H9 (cell line): Measurements from ENCODE around the gene MARCHF10. TPM values are rescaled to one million over a fixed set of nuclear protein-coding genes. Genes with fewer than 3 reads are reported as not detected.

Experiments used
- DNase-seq: peaks from one replicate; pipeline ENCODE4 v3.0.0-alpha.2; 2017
- H2AFZ ChIP-seq: one replicate; pipeline ENCODE4 v1.6.1; 2013; ENCODE audit warnings: mild to moderate bottlenecking, low read length, control low read depth, moderate library complexity
- H2AK5ac ChIP-seq: 2 replicates; pipeline ENCODE4 v1.6.1; 2013; ENCODE audit warnings: low read length, control low read depth, mixed read lengths; ENCODE audit not compliant: insufficient read length
- H2BK120ac ChIP-seq: one replicate; pipeline ENCODE4 v1.6.1; 2013; ENCODE audit warnings: low read depth, mild to moderate bottlenecking, low read length, control low read depth, inconsistent platforms; ENCODE audit not compliant: poor library complexity, severe bottlenecking
- H2BK12ac ChIP-seq: 2 replicates; pipeline ENCODE4 v1.6.1; 2013; ENCODE audit warnings: low read length, control low read depth, mixed read lengths, low read depth; ENCODE audit not compliant: insufficient read length
- H2BK15ac ChIP-seq: 2 replicates; pipeline ENCODE4 v1.6.1; 2013; ENCODE audit warnings: low read depth, low read length, control low read depth
- H2BK20ac ChIP-seq: one replicate; pipeline ENCODE4 v1.6.1; 2013; ENCODE audit warnings: low read depth, mild to moderate bottlenecking, low read length, control low read depth, inconsistent platforms; ENCODE audit not compliant: poor library complexity, severe bottlenecking
- H2BK5ac ChIP-seq: 2 replicates; pipeline ENCODE4 v1.6.1; 2013; ENCODE audit warnings: low read length, control low read depth, mixed read lengths; ENCODE audit not compliant: insufficient read length
- H3K14ac ChIP-seq: 2 replicates; pipeline ENCODE4 v1.6.1; 2013; ENCODE audit warnings: low read length, control low read depth; ENCODE audit not compliant: insufficient read depth
- H3K18ac ChIP-seq: 2 replicates; pipeline ENCODE4 v1.6.1; 2013; ENCODE audit warnings: low read depth, mild to moderate bottlenecking, mixed read lengths, low read length, control low read depth; ENCODE audit not compliant: insufficient read length
- H3K23ac ChIP-seq: 2 replicates; pipeline ENCODE4 v1.6.1; 2013; ENCODE audit warnings: low read length, control low read depth, mixed read lengths, low read depth; ENCODE audit not compliant: insufficient read length
- H3K23me2 ChIP-seq: 2 replicates; pipeline ENCODE4 v1.6.1; 2013; ENCODE audit warnings: low read depth, mild to moderate bottlenecking, mixed read lengths, low read length, control low read depth; ENCODE audit not compliant: insufficient read length, poor library complexity, severe bottlenecking
- H3K27ac ChIP-seq: 2 replicates; pipeline ENCODE4 v1.5.1; 2013; ENCODE audit warnings: low read length, control low read depth, mixed read lengths, low read depth; ENCODE audit not compliant: insufficient read length
- H3K27me3 ChIP-seq: 2 replicates; pipeline ENCODE4 v1.6.1; 2013; ENCODE audit warnings: low read length, control low read depth, inconsistent platforms; ENCODE audit not compliant: insufficient read depth
- H3K4ac ChIP-seq: 2 replicates; pipeline ENCODE4 v1.6.1; 2013; ENCODE audit warnings: low read depth, mild to moderate bottlenecking, control low read depth, inconsistent platforms, low read length, moderate library complexity
- H3K4me1 ChIP-seq: 2 replicates; pipeline ENCODE4 v1.6.1; 2013; ENCODE audit warnings: low read length, control low read depth, inconsistent platforms; ENCODE audit not compliant: insufficient read depth
- H3K4me2 ChIP-seq: 2 replicates; pipeline ENCODE4 v1.6.1; 2013; ENCODE audit warnings: low read length, control low read depth, mixed read lengths; ENCODE audit not compliant: insufficient read length, insufficient read depth
- H3K56ac ChIP-seq: 2 replicates; pipeline ENCODE4 v1.6.1; 2013; ENCODE audit warnings: low read depth, mild to moderate bottlenecking, mixed read lengths, low read length, control low read depth; ENCODE audit not compliant: insufficient read length
- H3K79me1 ChIP-seq: 2 replicates; pipeline ENCODE4 v1.6.1; 2013; ENCODE audit warnings: low read depth, mild to moderate bottlenecking, moderate library complexity, low read length, control low read depth, inconsistent platforms; ENCODE audit not compliant: insufficient read depth, poor library complexity, severe bottlenecking
- H3K79me2 ChIP-seq: 2 replicates; pipeline ENCODE4 v1.6.1; 2013; ENCODE audit warnings: low read length, control low read depth, inconsistent platforms; ENCODE audit not compliant: insufficient read depth
- H3K9ac ChIP-seq: 2 replicates; pipeline ENCODE4 v1.6.1; 2013; ENCODE audit warnings: low read length, control low read depth, mixed read lengths; ENCODE audit not compliant: insufficient read length; ENCODE audit errors: extremely low read depth
- H3K9me3 ChIP-seq: one replicate; pipeline ENCODE4 v1.6.1; 2013; ENCODE audit warnings: low read depth, low read length, inconsistent platforms; ENCODE audit not compliant: control insufficient read depth
- H3T11ph ChIP-seq: one replicate; pipeline ENCODE4 v1.6.1; 2013; ENCODE audit warnings: mild to moderate bottlenecking, low read length, control low read depth, inconsistent platforms
- H4K20me1 ChIP-seq: one replicate; pipeline ENCODE4 v1.6.1; 2013; ENCODE audit not compliant: control insufficient read depth, insufficient read length, insufficient read depth
- H4K5ac ChIP-seq: 2 replicates; pipeline ENCODE4 v1.6.1; 2013; ENCODE audit warnings: low read depth, mild to moderate bottlenecking, mixed read lengths, low read length, control low read depth; ENCODE audit not compliant: insufficient read length
- H4K8ac ChIP-seq: replicated peaks from 2 replicates; pipeline ENCODE4 v1.6.1; 2013; ENCODE audit warnings: low read length, control low read depth, mixed read lengths, low read depth; ENCODE audit not compliant: insufficient read length
- H4K91ac ChIP-seq: 2 replicates; pipeline ENCODE4 v1.6.1; 2013; ENCODE audit warnings: low read depth, mild to moderate bottlenecking, moderate library complexity, mixed read lengths, low read length, control low read depth; ENCODE audit not compliant: insufficient read length
- H3K27ac Mint-ChIP-seq, 3 experiments: 2 replicates in 2 of 3; 3 replicates in 1 of 3; pipeline ENCODE4 v1.8.0; 2020 to 2021; ENCODE audit warnings: mixed read lengths in 3 of 3, mild to moderate bottlenecking in 1 of 3, moderate library complexity in 1 of 3
- H3K27me3 Mint-ChIP-seq: 2 replicates; pipeline ENCODE4 v1.8.0; 2021; ENCODE audit warnings: low read depth, mild to moderate bottlenecking, moderate library complexity, mixed read lengths
- H3K36me3 Mint-ChIP-seq, 3 experiments: 2 replicates in 2 of 3; 3 replicates in 1 of 3; pipeline ENCODE4 v1.8.0; 2020 to 2021; ENCODE audit warnings: low read depth in 3 of 3, mixed read lengths in 3 of 3; ENCODE audit not compliant: insufficient read depth in 1 of 3
- H3K4me1 Mint-ChIP-seq, 2 experiments: 2 replicates each; pipeline ENCODE4 v1.8.0; 2020; ENCODE audit warnings: mixed read lengths in 2 of 2
- H3K4me3 Mint-ChIP-seq, 2 experiments: 2 replicates in 1 of 2; 3 replicates in 1 of 2; pipeline ENCODE4 v1.8.0; 2020 to 2021; ENCODE audit warnings: mild to moderate bottlenecking in 2 of 2, mixed read lengths in 2 of 2, moderate library complexity in 1 of 2
- H3K9me3 Mint-ChIP-seq, 2 experiments: 2 replicates in 1 of 2; 3 replicates in 1 of 2; pipeline ENCODE4 v1.8.0; 2020; ENCODE audit warnings: mild to moderate bottlenecking in 2 of 2, mixed read lengths in 2 of 2, moderate library complexity in 1 of 2
- CTCF ChIP-seq: fragments of 200-600 bp; sonication (generic); conservative IDR thresholded peaks from 3 replicates; pipeline ENCODE4 v1.8.0; 2021; ENCODE audit warnings: antibody characterized with exemption, mild to moderate bottlenecking
- WGBS: extraction: QIAGEN DNeasy Blood & Tissue Kit; methylation state at CpG from one replicate; pipeline ENCODE4 v1.1.7; 2013; ENCODE audit warnings: missing lambda C conversion rate, low lambda C conversion rate, mixed read lengths; ENCODE audit not compliant: insufficient read length; ENCODE audit errors: extremely low coverage; 5-methylcytosine and 5-hydroxymethylcytosine counted together
- total RNA-seq: library from RNA; stranded (reverse); gene quantifications from 2 replicates; pipeline ENCODE4 v1.2.1, GENCODE V29; 2021

Gene MARCHF10
- total RNA-seq, 1 experiment from 2014 or later = not detected

- no peak overlapping the region for H3K9ac ChIP-seq
- H3T11ph ChIP-seq = no peak overlapping the region
- Mint-ChIP-seq H3K4me1 (peaks cover 26% of the 10 kb centered on the region in 2 experiments), H3K27ac (no peak overlapping the region), H3K4me3 (no peak overlapping the region), H3K36me3 (no peaks in the 10 kb centered on the region), H3K27me3 (peaks cover 4% of the 10 kb centered on the region), H3K9me3 (no peaks in the 10 kb centered on the region)
- no peak overlapping the region for H2AK5ac ChIP-seq
- TF ChIP-seq CTCF = peak; percentile 62
- H2BK120ac ChIP-seq = no peak overlapping the region
- no peaks in the 10 kb centered on the region for H3K23me2 ChIP-seq
- no peaks in the 10 kb centered on the region for H3K9me3 ChIP-seq
- no CpG with 5 or more reads among the region's 3 CpGs for WGBS
- H3K4ac ChIP-seq = no peak overlapping the region
- DNase-seq = peak; percentile 44
- no peak overlapping the region for H3K56ac ChIP-seq
- H4K8ac ChIP-seq = no peak overlapping the region
- H3K27ac ChIP-seq = no peak overlapping the region
- no peak overlapping the region for H3K4me2 ChIP-seq
- H3K79me1 ChIP-seq = no peaks in the 10 kb centered on the region
- H2AFZ ChIP-seq = peak overlapping the region; percentile 46
- no peak overlapping the region for H3K14ac ChIP-seq
- H3K18ac ChIP-seq = peak overlapping the region; percentile 22
- H3K23ac ChIP-seq = no peak overlapping the region
- no peak overlapping the region for H2BK12ac ChIP-seq
- no peak overlapping the region for H4K5ac ChIP-seq
- no peaks in the 10 kb centered on the region for H3K27me3 ChIP-seq
- no peak overlapping the region for H4K91ac ChIP-seq
- H2BK20ac ChIP-seq = no peak overlapping the region
- no peak overlapping the region for H2BK5ac ChIP-seq
- peaks cover 3% of the 10 kb centered on the region; the same call in 1 of the 2 replicates for H3K4me1 ChIP-seq
- no peak overlapping the region for H2BK15ac ChIP-seq
- no peaks in the 10 kb centered on the region for H4K20me1 ChIP-seq
- no peaks in the 10 kb centered on the region for H3K79me2 ChIP-seq
Measured at GRCh38 chr17:62720126-62720850, 87.8 kb downstream of the MARCHF10 start.
